H7 (cell line): ENCODE measurements around the gene CLASRP. TPM values are rescaled to one million over a fixed set of nuclear protein-coding genes. Genes with fewer than 3 reads are reported as not detected.

ENCODE experiments used
- DNase-seq: peaks from one replicate; pipeline ENCODE4 v3.0.0; 2012
- H3K27me3 ChIP-seq: 2 replicates; pipeline ENCODE4 v1.6.0; 2011; ENCODE audit warnings: mild to moderate bottlenecking, low read length; ENCODE audit not compliant: control insufficient read depth, insufficient read depth
- H3K36me3 ChIP-seq: replicated peaks from 2 replicates; pipeline ENCODE4 v1.5.1; 2011; ENCODE audit warnings: low read length; ENCODE audit not compliant: control insufficient read depth, insufficient read depth
- H3K4me3 ChIP-seq: 2 replicates; pipeline ENCODE4 v1.5.1; 2011; ENCODE audit warnings: low read depth, mild to moderate bottlenecking, control low read depth, low read length, moderate library complexity; ENCODE audit not compliant: insufficient read depth
- total RNA-seq: library from RNA; depleted of rRNA; stranded (reverse); fragments of >200 nt; shearing (Covaris generic); gene quantifications from 2 replicates; pipeline ENCODE4 v1.2.3, GENCODE V29; 2014

CLASRP gene
- total RNA-seq, 1 experiment from 2014 or later = 31.4 TPM

- Histone ChIP-seq H3K36me3 (peaks cover 28% of the 10 kb centered on the region), H3K4me3 (no peak overlapping the region), H3K27me3 (no peaks in the 10 kb centered on the region)
- DNase-seq = no peak
These were observed 1.4 kb downstream of the CLASRP start for GRCh38 chr19:45040059-45040771.

DNA sequence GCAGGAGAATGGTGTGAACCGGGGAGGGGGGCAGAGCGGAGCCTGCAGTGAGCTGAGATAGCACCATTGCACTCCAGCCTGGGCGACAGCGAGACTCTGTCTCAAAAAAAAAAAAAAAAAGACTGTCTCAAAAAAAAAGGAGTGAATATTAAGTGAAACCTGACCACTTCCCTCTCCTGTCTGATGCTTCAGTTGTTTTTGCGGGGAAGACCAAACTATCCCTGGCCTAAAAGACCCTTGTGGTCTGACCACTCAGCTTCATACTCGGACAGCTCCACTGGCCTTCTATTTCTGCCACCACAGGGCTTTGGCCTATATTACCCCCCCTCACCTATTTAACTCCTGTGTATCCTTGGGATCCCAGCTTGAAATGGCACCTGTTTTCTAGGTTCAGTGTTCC is 2.3 kb downstream of the CLASRP start:
- Histone ChIP-seq H3K36me3 (peaks cover 28% of the 10 kb centered on the region), H3K4me3 (no peak overlapping the region), H3K27me3 (no peaks in the 10 kb centered on the region)
- no peak for DNase-seq

GRCh38 chr19:45045671-45046353 is 7.0 kb downstream of the CLASRP start:
- DNase-seq = no peak
- H3K4me3 ChIP-seq = no peak overlapping the region
- no peaks in the 10 kb centered on the region for H3K27me3 ChIP-seq
- peaks cover 21% of the 10 kb centered on the region for H3K36me3 ChIP-seq

- no peak for DNase-seq
- H3K27me3 ChIP-seq = no peaks in the 10 kb centered on the region
- no peak overlapping the region for H3K4me3 ChIP-seq
- peaks cover 18% of the 10 kb centered on the region for H3K36me3 ChIP-seq
These were observed 7.5 kb downstream of the CLASRP start for GRCh38 chr19:45046355-45046754.

DNA sequence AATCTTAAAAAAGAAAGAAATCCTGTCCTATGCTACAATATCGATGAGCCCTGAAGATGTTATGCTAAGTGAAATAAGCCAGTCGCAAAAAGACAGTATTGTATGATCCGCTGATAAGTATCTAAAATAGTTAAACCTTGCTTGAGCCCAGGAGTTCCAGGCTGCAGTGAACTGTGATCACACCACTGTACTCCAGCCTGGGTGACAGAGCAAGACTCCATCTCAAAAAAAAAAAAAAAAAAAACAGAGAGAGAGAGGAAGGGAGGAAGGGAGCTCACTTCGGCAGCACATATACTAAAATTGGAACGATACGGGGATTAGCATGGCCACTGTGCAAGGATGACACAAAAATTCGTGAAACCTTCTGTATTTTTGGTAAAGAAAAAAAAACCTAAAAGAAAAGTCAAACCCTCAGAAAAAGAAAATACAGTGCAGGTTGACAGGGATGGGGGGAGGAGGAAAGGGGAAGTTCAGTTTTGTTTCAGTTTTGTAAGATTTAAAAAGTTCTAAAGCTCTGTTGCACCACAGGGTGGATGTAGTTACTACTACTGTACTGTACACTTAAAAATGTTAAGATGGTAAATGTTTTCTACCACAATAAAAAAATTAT is 8.4 kb downstream of the CLASRP start:
- Histone ChIP-seq H3K4me3 (no peak overlapping the region), H3K36me3 (peaks cover 14% of the 10 kb centered on the region), H3K27me3 (no peaks in the 10 kb centered on the region)
- no peak for DNase-seq

GRCh38 chr19:45049073-45049736 is 10.4 kb downstream of the CLASRP start:
- no peak overlapping the region for H3K4me3 ChIP-seq
- H3K36me3 ChIP-seq = peaks cover 17% of the 10 kb centered on the region
- no peak for DNase-seq
- H3K27me3 ChIP-seq = no peaks in the 10 kb centered on the region

DNA sequence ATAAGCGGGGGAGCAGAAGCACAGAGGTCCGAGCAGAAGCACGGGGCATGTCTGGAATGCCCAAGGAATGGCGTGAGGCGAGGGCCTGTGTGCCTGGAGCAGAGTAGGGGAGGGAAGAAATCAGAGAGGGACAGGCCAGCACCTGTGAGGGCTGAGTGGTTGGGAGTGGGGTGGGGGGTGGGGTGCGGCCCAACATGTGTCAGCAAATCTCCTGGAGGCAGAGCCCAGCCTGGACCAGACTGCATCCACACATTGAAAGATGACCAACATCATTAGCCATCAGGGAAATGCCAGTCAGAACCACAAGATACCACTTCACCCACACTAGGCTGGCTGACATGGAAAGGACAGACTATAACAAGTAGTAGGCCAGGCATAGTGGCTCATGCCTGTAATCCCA is 11.2 kb downstream of the CLASRP start:
- Histone ChIP-seq H3K36me3 (peaks cover 11% of the 10 kb centered on the region), H3K27me3 (no peaks in the 10 kb centered on the region), H3K4me3 (no peak overlapping the region)
- no peak for DNase-seq

DNA sequence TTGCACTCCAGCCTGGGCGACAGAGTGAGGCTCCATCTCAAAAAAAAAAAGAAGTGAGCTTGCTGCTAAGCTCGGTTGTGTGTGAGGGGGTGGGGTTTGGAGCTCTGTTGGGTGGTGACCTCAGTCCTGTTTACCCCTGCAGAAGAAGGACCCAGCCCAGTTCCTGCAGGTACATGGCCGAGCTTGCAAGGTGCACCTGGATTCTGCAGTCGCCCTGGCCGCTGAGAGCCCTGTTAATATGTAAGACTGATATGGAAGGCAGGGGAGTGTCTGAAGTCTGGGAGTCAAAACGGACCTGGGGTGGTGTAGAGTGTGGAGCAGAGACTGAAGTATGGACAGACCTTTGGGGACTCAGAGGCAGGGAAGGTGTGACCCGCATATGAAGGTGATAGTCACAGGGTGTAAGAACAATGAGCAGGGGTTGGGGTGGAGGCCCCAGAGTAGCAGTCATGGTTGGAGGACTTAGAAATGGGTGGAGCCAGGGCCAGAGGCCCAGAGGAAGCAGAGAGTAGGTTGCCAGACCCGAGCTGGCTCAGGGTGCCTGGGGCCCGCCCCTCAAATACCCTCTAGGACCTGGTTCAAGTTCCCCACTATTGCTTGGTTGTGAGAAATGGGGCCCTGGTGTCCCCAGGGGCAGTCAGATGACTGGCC is 13.2 kb downstream of the CLASRP start:
- DNase-seq = no peak
- H3K27me3 ChIP-seq = no peaks in the 10 kb centered on the region
- peaks cover 23% of the 10 kb centered on the region for H3K36me3 ChIP-seq
- H3K4me3 ChIP-seq = no peak overlapping the region

DNA sequence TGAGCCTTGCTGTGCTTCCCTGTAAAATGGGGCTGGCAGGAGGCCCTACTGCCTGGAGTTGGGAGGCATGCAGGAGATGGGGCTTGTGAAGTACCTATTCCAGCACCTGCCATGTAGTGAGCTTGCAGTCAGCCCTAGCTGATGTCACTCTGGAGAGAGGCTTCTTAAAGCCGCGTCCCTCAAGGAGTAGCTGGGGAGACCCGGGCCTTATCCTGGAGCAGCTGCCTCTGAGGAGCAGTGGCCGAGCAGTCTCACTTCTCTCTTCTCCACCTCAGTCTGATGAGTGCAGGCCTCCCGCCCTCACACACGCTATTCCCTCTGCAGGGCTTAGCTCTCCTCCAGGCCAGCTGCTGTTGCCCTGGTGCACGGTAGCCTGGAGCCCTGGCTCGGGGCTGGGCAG is 18.0 kb downstream of the CLASRP start:
- Histone ChIP-seq H3K27me3 (no peaks in the 10 kb centered on the region), H3K36me3 (peaks cover 56% of the 10 kb centered on the region), H3K4me3 (no peak overlapping the region)
- no peak for DNase-seq

DNA sequence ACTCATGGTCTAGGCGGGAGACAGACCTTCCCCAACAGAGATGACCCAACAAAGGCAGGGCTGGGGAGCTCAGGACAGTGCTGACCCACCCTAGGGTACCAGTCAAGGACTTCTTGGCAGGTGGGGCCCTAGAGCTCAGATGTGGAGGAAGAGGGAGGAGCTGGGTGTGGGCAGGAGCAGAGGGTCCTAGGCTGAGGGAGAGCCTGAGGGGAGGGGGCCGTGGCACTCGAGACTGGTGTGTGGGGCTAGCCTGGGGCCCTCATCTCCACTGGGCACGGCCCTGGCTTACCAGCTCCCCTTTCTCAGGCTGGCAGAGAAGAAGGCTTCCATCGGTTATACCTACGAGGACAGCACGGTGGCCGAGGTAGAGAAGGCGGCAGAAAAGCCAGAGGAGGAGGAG is 18.6 kb downstream of the CLASRP start:
- Histone ChIP-seq H3K36me3 (peaks cover 53% of the 10 kb centered on the region), H3K27me3 (no peaks in the 10 kb centered on the region), H3K4me3 (no peak overlapping the region)
- DNase-seq = peak; percentile 33

DNA sequence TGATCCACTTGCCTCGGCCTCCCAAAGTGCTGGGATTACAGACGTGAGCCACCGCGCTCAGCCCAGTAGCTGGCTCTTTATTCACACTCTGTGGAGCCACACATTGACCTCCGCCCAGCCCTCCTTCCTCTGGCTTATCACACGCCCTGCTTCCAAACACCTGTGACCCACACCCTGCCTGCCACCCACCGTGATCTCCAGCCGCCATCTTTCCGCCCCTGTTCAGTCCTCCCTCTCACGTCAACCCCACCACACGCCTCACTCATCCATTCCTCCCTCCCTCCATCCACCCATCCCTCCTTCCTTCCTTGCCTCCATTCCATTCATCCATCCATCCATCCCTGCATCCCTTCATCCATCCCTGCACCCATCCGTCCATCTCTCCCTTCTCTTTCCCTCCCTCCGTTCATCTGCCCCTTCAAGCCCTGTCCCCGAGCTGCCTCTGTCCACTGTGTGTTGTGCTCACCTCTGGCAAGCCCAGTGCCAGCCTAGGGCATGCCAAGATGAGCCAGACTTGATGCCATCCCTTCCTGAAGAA is 19.8 kb downstream of the CLASRP start:
- peaks cover 51% of the 10 kb centered on the region for H3K36me3 ChIP-seq

GRCh38 chr19:45059258-45059965 is 20.6 kb downstream of the CLASRP start:
- DNase-seq = peak; percentile 97
- H3K36me3 ChIP-seq = peaks cover 48% of the 10 kb centered on the region
- no peaks in the 10 kb centered on the region for H3K27me3 ChIP-seq
- H3K4me3 ChIP-seq = no peak overlapping the region

More for the DNA sequence above, 19.8 kb downstream of the CLASRP start:
- no peak overlapping the region for H3K4me3 ChIP-seq
- no peaks in the 10 kb centered on the region for H3K27me3 ChIP-seq
- DNase-seq = no peak

DNA sequence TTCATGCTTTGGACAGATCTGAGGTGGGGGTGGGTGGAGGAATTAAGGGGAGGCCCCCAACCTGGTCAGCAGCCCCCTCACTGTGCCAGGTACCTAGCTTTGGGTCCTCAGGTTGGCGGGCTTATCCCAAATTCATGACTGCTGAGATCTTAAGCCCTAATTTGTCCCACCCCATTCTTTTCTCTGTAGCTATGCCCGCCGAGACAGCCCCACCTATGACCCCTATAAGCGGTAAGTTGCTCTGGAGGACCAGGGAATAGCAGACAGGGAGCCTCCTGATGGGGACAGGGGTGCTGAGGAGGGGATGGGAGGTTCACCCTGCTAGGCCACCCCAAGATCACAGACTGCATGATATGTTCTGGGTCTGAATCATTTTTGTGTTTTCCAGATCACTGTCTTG is 23.1 kb downstream of the CLASRP start:
- Histone ChIP-seq H3K4me3 (no peak overlapping the region), H3K36me3 (peaks cover 40% of the 10 kb centered on the region), H3K27me3 (no peaks in the 10 kb centered on the region)
- no peak for DNase-seq
